Duodenal mucosa (tissue), 2 donors: ENCODE results near the gene ARAP1.

Source experiments
- H3K27ac ChIP-seq: one replicate; pipeline ENCODE4 v1.7.0; 2013; ENCODE audit warnings: low read depth, low read length
- H3K27me3 ChIP-seq, 2 donors: one replicate each; pipeline ENCODE4 v1.7.0; 2013; ENCODE audit warnings: low read length in 2 of 2, control low read depth in 1 of 2; ENCODE audit not compliant: insufficient read depth in 2 of 2, control insufficient read depth in 1 of 2
- H3K36me3 ChIP-seq, 2 donors: one replicate each; pipeline ENCODE4 v1.7.0; 2013; ENCODE audit warnings: low read length in 2 of 2, control low read depth in 1 of 2; ENCODE audit not compliant: insufficient read depth in 2 of 2, control insufficient read depth in 1 of 2
- H3K4me1 ChIP-seq, 2 donors: one replicate each; pipeline ENCODE4 v1.7.0; 2013; ENCODE audit warnings: low read length in 2 of 2, control low read depth in 1 of 2; ENCODE audit not compliant: insufficient read depth in 2 of 2, control insufficient read depth in 1 of 2
- H3K4me3 ChIP-seq, 2 donors: one replicate each; pipeline ENCODE4 v1.7.0; 2013; ENCODE audit warnings: low read length in 2 of 2, low read depth in 1 of 2
- H3K9ac ChIP-seq, 2 donors: one replicate each; pipeline ENCODE4 v1.7.0; 2013; ENCODE audit warnings: low read length in 2 of 2, low read depth in 1 of 2
- H3K9me3 ChIP-seq, 2 donors: one replicate each; pipeline ENCODE4 v1.7.0; 2013; ENCODE audit warnings: low read length in 2 of 2, control low read depth in 1 of 2; ENCODE audit not compliant: control insufficient read depth in 1 of 2

Gene ARAP1

GRCh38 chr11:72724021-72724551 is 28.1 kb downstream of the ARAP1 start:
- Histone ChIP-seq H3K9me3 (no peaks in the 10 kb centered on the region), H3K36me3 (peaks cover 0 to 1% of the 10 kb centered on the region in 2 donors), H3K27ac (no peak overlapping the region), H3K4me1 (peaks cover 39 to 53% of the 10 kb centered on the region in 2 donors), H3K9ac (no peak overlapping the region), H3K27me3 (no peaks in the 10 kb centered on the region), H3K4me3 (no peak overlapping the region)

GRCh38 chr11:72723508-72723907 is 28.7 kb downstream of the ARAP1 start:
- H3K9me3 ChIP-seq: no peaks in the 10 kb centered on the region

GRCh38 chr11:72722050-72722748 is 30.0 kb downstream of the ARAP1 start:
- peak overlapping the region; percentile 72 for H3K27ac ChIP-seq
- H3K9me3 ChIP-seq: no peaks in the 10 kb centered on the region
- H3K36me3 ChIP-seq: peaks cover 0 to 12% of the 10 kb centered on the region in 2 donors
- no peaks in the 10 kb centered on the region for H3K27me3 ChIP-seq
- H3K9ac ChIP-seq: peak overlapping the region; percentile 91 to 95
- peaks cover 49 to 63% of the 10 kb centered on the region in 2 donors for H3K4me1 ChIP-seq
- H3K4me3 ChIP-seq: peak overlapping the region; percentile 87 to 89

More at GRCh38 chr11:72723508-72723907, 28.7 kb downstream of the ARAP1 start:
- Histone ChIP-seq H3K4me3 (no peak overlapping the region), H3K36me3 (peaks cover 0 to 6% of the 10 kb centered on the region in 2 donors), H3K27me3 (no peaks in the 10 kb centered on the region), H3K4me1 (peaks cover 45 to 58% of the 10 kb centered on the region in 2 donors), H3K9ac (no peak overlapping the region), H3K27ac (no peak overlapping the region)

GRCh38 chr11:72721689-72722049 is 30.5 kb downstream of the ARAP1 start:
- H3K4me1 ChIP-seq: peaks cover 49 to 65% of the 10 kb centered on the region in 2 donors
- peaks cover 0 to 17% of the 10 kb centered on the region in 2 donors for H3K36me3 ChIP-seq
- no peaks in the 10 kb centered on the region for H3K9me3 ChIP-seq
- H3K9ac ChIP-seq: peak overlapping the region; percentile 91 to 95
- H3K4me3 ChIP-seq: peak overlapping the region; percentile 87 to 89
- H3K27me3 ChIP-seq: no peaks in the 10 kb centered on the region
- peak overlapping the region; percentile 72 for H3K27ac ChIP-seq

- H3K27ac ChIP-seq: peak overlapping the region; percentile 72
- H3K36me3 ChIP-seq: peaks cover 0 to 20% of the 10 kb centered on the region in 2 donors
- H3K4me3 ChIP-seq: peak overlapping the region; percentile 87 to 89
- H3K9ac ChIP-seq: peak overlapping the region; percentile 91 to 95
- H3K9me3 ChIP-seq: no peaks in the 10 kb centered on the region
- peaks cover 49 to 67% of the 10 kb centered on the region in 2 donors for H3K4me1 ChIP-seq
- H3K27me3 ChIP-seq: no peaks in the 10 kb centered on the region
Observed at GRCh38 chr11:72721276-72721675, 30.9 kb downstream of the ARAP1 start.

GRCh38 chr11:72720784-72721183 is 31.4 kb downstream of the ARAP1 start:
- Histone ChIP-seq H3K9me3 (no peaks in the 10 kb centered on the region), H3K4me1 (peaks cover 49 to 67% of the 10 kb centered on the region in 2 donors), H3K4me3 (peak overlapping the region; percentile 87 to 89), H3K36me3 (peaks cover 0 to 23% of the 10 kb centered on the region in 2 donors), H3K27me3 (no peaks in the 10 kb centered on the region), H3K27ac (no peak overlapping the region), H3K9ac (peak overlapping the region; percentile 91 to 95)

GRCh38 chr11:72720047-72720446 is 32.2 kb downstream of the ARAP1 start:
- Histone ChIP-seq H3K4me3 (peak overlapping the region; percentile 87 to 89), H3K27ac (no peak overlapping the region), H3K9me3 (no peaks in the 10 kb centered on the region), H3K4me1 (peaks cover 49 to 66% of the 10 kb centered on the region in 2 donors), H3K27me3 (no peaks in the 10 kb centered on the region), H3K9ac (peak overlapping the region; percentile 51 to 91), H3K36me3 (peaks cover 0 to 25% of the 10 kb centered on the region in 2 donors)

GRCh38 chr11:72719551-72719950 is 32.7 kb downstream of the ARAP1 start:
- Histone ChIP-seq H3K9ac (peak overlapping the region; percentile 51 to 91), H3K27ac (no peak overlapping the region), H3K27me3 (no peaks in the 10 kb centered on the region), H3K36me3 (peaks cover 0 to 27% of the 10 kb centered on the region in 2 donors), H3K4me3 (peak overlapping the region; percentile 87 to 89), H3K9me3 (no peaks in the 10 kb centered on the region), H3K4me1 (peaks cover 49 to 64% of the 10 kb centered on the region in 2 donors)

GRCh38 chr11:72719144-72719543 is 33.1 kb downstream of the ARAP1 start:
- no peaks in the 10 kb centered on the region for H3K9me3 ChIP-seq
- peaks cover 48 to 63% of the 10 kb centered on the region in 2 donors for H3K4me1 ChIP-seq
- no peak overlapping the region for H3K27ac ChIP-seq
- H3K36me3 ChIP-seq: peaks cover 0 to 31% of the 10 kb centered on the region in 2 donors
- H3K27me3 ChIP-seq: no peaks in the 10 kb centered on the region
- peak overlapping the region; percentile 51 to 91 for H3K9ac ChIP-seq
- peak overlapping the region; percentile 87 to 89 for H3K4me3 ChIP-seq

GRCh38 chr11:72718101-72718501 is 34.1 kb downstream of the ARAP1 start:
- Histone ChIP-seq H3K4me3 (no peak overlapping the region), H3K4me1 (peaks cover 38 to 54% of the 10 kb centered on the region in 2 donors), H3K27me3 (no peaks in the 10 kb centered on the region), H3K27ac (no peak overlapping the region), H3K9ac (no peak overlapping the region), H3K36me3 (peaks cover 0 to 35% of the 10 kb centered on the region in 2 donors), H3K9me3 (no peaks in the 10 kb centered on the region)
